ENCODE data around the gene ITPR1.

DNA sequence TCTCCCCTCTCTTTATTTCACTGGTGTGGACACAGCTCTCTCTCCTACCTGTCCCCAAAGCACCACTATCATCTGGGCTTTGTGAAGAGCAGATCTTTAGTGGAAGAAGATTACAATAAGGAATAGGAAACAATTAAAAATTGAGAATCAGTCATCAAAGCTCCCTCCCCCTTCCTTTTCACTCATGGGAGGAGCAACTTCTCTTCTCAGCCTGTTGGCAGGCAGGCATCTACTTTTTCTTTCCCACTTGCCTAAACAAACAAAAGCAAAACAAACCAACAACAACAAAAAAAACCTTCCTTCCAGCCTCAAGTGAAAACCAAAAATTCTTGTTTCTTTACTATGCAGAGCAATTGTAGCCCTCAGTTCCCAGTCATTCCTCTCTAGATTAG lies 360.6 kb downstream of the ITPR1 start:
- no peak for TF ChIP-seq JUN (IDR thresholded peaks at IDR 0.05)
- no peak for TF ChIP-seq JUNB (IDR thresholded peaks at IDR 0.05)
- no peak for TF ChIP-seq CTCF (IDR thresholded peaks at IDR 0.05)
- no peak for TF ChIP-seq CHD4 (IDR thresholded peaks at IDR 0.05; ENCODE audit: borderline replicate concordance)
- no peak for TF ChIP-seq KDM1A (IDR thresholded peaks at IDR 0.05; ENCODE audit: low read depth)
- no peak for TF ChIP-seq REST (IDR thresholded peaks at IDR 0.05)
- TF ChIP-seq ELK1 (IDR thresholded peaks at IDR 0.05; ENCODE audit: low read depth, low read length), result no peak
- no peak for TF ChIP-seq POLR2A (IDR thresholded peaks at IDR 0.05; ENCODE audit: low read length)
- TF ChIP-seq, protein P1, sequence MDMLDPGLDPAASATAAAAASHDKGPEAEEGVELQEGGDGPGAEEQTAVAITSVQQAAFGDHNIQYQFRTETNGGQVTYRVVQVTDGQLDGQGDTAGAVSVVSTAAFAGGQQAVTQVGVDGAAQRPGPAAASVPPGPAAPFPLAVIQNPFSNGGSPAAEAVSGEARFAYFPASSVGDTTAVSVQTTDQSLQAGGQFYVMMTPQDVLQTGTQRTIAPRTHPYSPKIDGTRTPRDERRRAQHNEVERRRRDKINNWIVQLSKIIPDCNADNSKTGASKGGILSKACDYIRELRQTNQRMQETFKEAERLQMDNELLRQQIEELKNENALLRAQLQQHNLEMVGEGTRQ (IDR thresholded peaks at IDR 0.05), result no peak
- TF ChIP-seq CBX8 (IDR thresholded peaks at IDR 0.05), result no peak
- TF ChIP-seq HES2 (IDR thresholded peaks at IDR 0.05), result no peak
